ENCODE data around the gene GGACT.

Gene GGACT

DNA sequence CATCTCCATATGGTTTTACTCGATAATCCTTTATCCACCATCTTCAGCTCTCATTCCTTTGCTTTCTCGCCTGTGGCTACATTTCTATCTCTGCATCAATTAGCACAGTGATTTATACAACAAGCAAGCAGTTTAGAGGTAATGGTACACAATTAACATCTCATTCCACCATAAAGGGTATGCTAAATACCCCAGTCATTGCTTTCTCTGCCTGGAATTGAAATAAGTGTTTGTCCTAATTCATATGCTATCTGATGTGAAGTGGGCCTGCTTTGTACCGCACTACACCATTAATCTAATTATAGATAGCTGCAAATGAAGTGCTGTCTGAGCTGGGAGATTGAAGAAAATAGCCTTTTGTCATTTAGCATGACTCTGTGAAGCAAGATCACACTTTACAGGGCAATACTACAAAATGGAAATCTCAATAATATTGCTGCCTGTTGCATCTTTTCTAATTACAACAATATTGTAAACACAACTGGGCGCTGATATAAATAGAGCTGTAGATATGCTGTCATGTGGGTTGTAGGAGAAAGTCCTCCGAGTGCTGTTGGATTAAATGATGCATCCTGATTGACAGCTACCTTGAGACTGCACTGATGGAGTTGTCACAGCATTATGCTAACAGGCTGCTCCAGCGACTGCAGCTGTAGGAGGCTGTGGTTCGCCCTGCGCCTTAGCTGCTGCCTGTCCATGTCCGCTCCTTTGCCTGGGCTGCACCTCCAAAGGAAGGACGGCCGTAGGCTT, 78.2 kb downstream of the GGACT start:
- no peak for DNase-seq

DNA sequence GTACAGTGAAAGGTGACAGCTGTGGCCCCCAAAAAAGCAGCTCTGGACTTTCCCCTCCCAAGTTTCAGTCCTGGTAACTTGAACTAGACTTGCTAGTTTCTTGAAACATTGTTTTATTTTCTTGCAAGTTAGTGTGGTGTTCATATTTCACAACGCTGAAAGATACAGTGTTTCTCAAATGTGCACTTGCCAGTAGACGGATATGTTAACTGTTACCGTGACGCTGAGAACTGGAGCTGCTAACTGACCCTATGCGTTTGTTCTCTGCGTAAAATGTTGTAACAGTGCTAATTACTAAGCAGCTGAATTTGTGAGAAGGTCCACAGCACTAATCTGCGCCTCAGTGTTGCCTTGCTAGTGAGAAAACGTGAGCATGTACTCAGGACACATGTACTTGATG, 79.6 kb downstream of the GGACT start:
- no peak for DNase-seq

DNA sequence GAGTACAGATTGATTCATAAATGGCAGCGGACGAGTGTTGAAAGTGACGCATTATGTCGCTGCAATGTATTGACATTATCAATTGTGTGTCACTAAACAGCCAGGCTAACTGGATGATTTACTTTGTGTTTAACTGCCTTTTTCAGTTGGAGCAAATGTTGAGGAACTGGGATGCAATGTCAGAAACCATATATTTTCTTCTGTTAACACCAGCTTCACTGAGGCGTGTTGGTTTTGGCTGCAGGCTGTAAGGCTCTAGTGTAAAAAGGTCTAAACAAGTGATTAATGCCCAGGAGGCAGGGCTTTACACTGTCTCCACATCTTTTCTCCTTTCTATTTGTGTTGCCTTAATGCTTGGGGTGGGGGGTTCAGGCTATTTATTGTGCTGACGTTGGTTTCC, 80.1 kb downstream of the GGACT start:
- DNase-seq, result no peak

GRCh38 chr13:100506600-100507422, 81.8 kb downstream of the GGACT start:
- DNase-seq, result no peak

- peak; percentile 41 to 56 for DNase-seq
Observed at GRCh38 chr13:100506154-100506553, 82.4 kb downstream of the GGACT start.

DNA sequence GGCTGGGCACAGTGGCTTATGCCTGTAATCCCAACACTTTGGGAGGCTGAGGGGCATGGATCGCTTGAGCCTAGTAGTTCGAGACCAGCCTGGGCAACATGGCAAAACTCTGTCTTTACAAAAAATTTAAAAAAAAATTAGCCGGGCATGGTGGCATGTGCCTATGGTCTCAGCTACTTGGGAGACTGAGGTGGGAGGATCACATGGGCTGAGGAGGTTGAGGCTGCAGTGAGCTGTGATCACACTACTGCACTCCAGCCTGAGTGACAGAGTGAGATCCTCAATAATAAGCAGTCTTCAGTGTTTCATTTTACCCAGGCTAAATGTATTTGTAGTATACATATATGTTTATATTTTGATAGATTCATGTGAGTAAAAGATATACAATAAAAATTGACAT, 85.0 kb downstream of the GGACT start:
- no peak for DNase-seq

DNA sequence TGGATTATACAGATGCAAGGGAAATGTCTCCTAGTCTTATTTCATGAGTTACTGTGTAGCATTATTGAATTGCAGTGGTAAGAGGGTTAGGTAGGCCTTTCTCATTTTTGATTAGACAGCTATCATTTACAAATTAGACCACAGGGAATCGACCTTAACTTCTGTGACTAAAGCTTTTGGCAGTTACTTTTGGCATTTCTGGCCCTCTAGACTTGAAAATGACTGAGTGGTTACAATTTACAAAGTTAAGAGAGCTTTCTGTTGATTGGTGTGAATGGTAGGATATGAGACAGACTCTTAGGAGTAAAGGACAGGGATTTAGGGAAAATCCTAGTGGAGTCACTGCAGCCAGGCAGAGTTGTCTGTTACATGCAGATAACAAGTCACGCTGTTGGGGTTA, 86.1 kb downstream of the GGACT start:
- DNase-seq, result no peak

DNA sequence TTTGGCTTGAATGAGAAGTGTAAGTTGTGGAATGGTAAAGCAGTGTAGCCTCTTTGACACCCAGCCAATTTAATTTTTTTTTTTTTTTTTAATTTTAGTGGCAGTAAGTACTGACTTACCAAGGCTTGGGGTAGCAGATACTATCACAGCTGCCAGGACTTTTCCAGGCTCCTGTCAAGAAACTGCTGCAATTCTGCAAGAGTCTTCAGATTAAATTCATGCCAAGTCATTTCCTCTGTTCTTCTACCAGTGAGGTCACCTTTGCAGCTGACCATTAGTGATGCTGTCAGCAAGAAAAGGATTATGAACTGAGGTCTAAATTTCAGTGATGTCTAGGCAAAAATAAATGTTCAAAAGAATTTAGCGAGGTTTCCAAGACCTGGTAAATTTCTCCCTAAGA, 91.2 kb downstream of the GGACT start:
- no peak for DNase-seq

GRCh38 chr13:100495455-100495854, 93.1 kb downstream of the GGACT start:
- DNase-seq, result no peak

DNA sequence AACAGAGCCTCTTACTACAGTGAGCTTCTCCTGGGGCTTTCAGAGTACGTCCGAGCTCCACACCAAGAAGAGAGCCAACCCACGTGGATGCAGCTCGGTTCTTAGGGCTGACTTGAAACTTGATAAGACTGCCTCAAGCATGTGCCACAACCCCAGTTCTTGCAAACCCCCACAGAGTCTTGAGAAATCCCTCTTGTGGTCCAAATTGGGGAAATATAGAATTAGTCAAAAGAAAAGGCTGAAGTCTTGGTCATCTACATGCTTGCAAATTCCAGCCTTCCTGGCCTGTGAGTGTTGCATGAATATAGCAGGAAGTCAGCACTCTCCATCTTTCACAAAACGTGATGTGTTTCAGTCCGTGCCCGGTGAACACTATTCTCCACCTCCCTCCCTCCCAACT, 95.2 kb downstream of the GGACT start:
- no peak for DNase-seq

GRCh38 chr13:100491164-100491842, 97.3 kb downstream of the GGACT start:
- no peak for DNase-seq

GRCh38 chr13:100490692-100491091, 97.9 kb downstream of the GGACT start:
- no peak for DNase-seq

- no peak for DNase-seq
Observed at GRCh38 chr13:100485265-100485664, 103.3 kb downstream of the GGACT start.

- no peak for DNase-seq
Observed at GRCh38 chr13:100484702-100485101, 103.9 kb downstream of the GGACT start.

GRCh38 chr13:100483841-100484381, 104.7 kb downstream of the GGACT start:
- DNase-seq, result no peak

DNA sequence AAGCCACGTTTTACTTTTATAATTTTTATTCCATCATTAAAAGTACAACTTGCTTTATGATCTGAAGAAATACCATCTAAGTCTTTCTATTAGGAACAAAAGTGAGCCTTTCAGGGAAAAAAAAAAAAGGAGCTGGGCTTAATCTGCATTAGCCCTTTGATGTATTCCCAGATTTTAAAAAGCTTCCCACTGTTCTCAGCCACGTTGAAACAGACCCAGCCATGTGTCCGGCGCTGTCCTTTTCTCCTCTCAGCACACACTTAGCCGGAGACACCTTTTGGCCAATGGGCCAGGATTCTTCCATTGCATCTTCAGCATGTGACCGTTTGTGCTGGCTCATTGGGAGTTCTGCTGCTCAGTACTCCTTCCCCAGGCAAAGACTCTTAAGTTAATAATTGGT, 105.5 kb downstream of the GGACT start:
- no peak for DNase-seq

DNA sequence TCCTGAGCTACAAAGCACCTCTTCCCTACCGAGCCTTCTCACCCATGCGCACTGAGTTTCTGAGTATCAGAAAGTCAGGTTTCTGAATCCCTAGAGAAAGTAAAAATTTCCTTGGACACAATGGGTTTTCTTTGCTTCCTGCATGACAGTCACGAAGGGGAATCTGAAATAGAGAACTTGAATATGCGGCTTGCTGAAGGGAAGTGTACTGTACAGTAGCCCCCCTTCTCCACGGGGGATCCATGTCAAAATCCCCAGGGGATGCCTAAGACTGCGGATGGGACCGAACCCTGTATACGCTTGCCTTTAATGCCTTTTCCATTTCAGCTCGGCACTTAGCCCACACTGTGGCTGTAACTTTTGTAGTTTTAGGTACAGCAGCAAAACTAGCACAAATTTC, 107.9 kb downstream of the GGACT start:
- no peak for DNase-seq
